GM23338 (cell line): ENCODE results near the gene SCAMP1. TPM values are rescaled to one million over a fixed set of nuclear protein-coding genes. Genes with fewer than 3 reads are reported as not detected.

Experiments used
- ATAC-seq: fragments of 200-7000 bp; cut with Tn5 transposase; 3 replicates; pipeline ENCODE4 v1.9.1; 2020
- DNase-seq: peaks from one replicate; pipeline ENCODE4 v3.0.0-alpha.2; 2015; ENCODE audit warnings: low spot score
- H2AFZ ChIP-seq: fragments of 200-600 bp; sonication (generic); 2 replicates; pipeline ENCODE4 v1.8.0; 2016; ENCODE audit warnings: antibody characterized with exemption, mild to moderate bottlenecking, moderate library complexity
- H3F3A ChIP-seq: fragments of 200-600 bp; sonication (generic); replicated peaks from 2 replicates; pipeline ENCODE4 v1.8.0; 2017; ENCODE audit warnings: antibody characterized with exemption, mixed run types, low read depth
- H3K27ac ChIP-seq: fragments of 200-600 bp; sonication (generic); 2 replicates; pipeline ENCODE4 v1.6.1; 2016; ENCODE audit warnings: low read depth
- H3K27me3 ChIP-seq: fragments of 200-600 bp; sonication (generic); 2 replicates; pipeline ENCODE4 v1.8.0; 2016; ENCODE audit warnings: mild to moderate bottlenecking, mixed run types, moderate library complexity; ENCODE audit not compliant: insufficient read depth
- H3K36me3 ChIP-seq: fragments of 200-600 bp; sonication (generic); 2 replicates; pipeline ENCODE4 v1.8.0; 2016; ENCODE audit warnings: mild to moderate bottlenecking; ENCODE audit not compliant: insufficient read depth
- H3K4me1 ChIP-seq: fragments of 200-600 bp; sonication (generic); 2 replicates; pipeline ENCODE4 v1.8.0; 2016; ENCODE audit warnings: mild to moderate bottlenecking, moderate library complexity; ENCODE audit not compliant: insufficient read depth
- H3K4me2 ChIP-seq: fragments of 200-600 bp; sonication (generic); 2 replicates; pipeline ENCODE4 v1.7.1; 2017; ENCODE audit warnings: mixed run types
- H3K4me3 ChIP-seq: fragments of 200-600 bp; sonication (generic); 2 replicates; pipeline ENCODE4 v1.6.1; 2016; ENCODE audit warnings: mixed run types
- H3K79me2 ChIP-seq: fragments of 200-600 bp; sonication (generic); replicated peaks from 2 replicates; pipeline ENCODE4 v1.8.0; 2017; ENCODE audit warnings: mild to moderate bottlenecking; ENCODE audit not compliant: insufficient read depth
- H3K9me2 ChIP-seq: fragments of 200-600 bp; sonication (generic); 2 replicates; pipeline ENCODE4 v1.8.0; 2017; ENCODE audit not compliant: insufficient read depth
- H4K20me1 ChIP-seq: fragments of 200-600 bp; sonication (generic); replicated peaks from 2 replicates; pipeline ENCODE4 v1.8.0; 2017; ENCODE audit warnings: mild to moderate bottlenecking; ENCODE audit not compliant: insufficient read depth
- H3K27ac Mint-ChIP-seq: 2 replicates; pipeline ENCODE4 v1.8.0; 2020; ENCODE audit warnings: inconsistent platforms, mild to moderate bottlenecking, moderate library complexity, mixed read lengths
- H3K27me3 Mint-ChIP-seq: 3 replicates; pipeline ENCODE4 v1.8.0; 2022; ENCODE audit warnings: low read depth, mild to moderate bottlenecking, moderate library complexity, mixed read lengths, inconsistent platforms; ENCODE audit not compliant: insufficient read depth, poor library complexity
- H3K36me3 Mint-ChIP-seq: 3 replicates; pipeline ENCODE4 v1.8.0; 2021; ENCODE audit warnings: low read depth, mild to moderate bottlenecking, inconsistent platforms, moderate library complexity, mixed read lengths
- H3K4me1 Mint-ChIP-seq: 3 replicates; pipeline ENCODE4 v1.8.0; 2020; ENCODE audit warnings: mild to moderate bottlenecking, inconsistent platforms, mixed read lengths
- H3K4me3 Mint-ChIP-seq: 3 replicates; pipeline ENCODE4 v1.8.0; 2021; ENCODE audit warnings: moderate library complexity, mild to moderate bottlenecking, inconsistent platforms, mixed read lengths
- H3K9me3 Mint-ChIP-seq: 3 replicates; pipeline ENCODE4 v1.8.0; 2020; ENCODE audit warnings: moderate library complexity, mild to moderate bottlenecking, inconsistent platforms, mixed read lengths
- EZH2 ChIP-seq: fragments of 200-600 bp; sonication (generic); IDR thresholded peaks from one replicate; pipeline ENCODE4 v1.8.0; 2017; ENCODE audit warnings: antibody characterized with exemption, mild to moderate bottlenecking, low read depth; ENCODE audit not compliant: unreplicated experiment
- JUNB ChIP-seq: IDR thresholded peaks from one replicate; pipeline ENCODE4 v1.6.1; 2016; ENCODE audit warnings: antibody characterized with exemption; ENCODE audit not compliant: unreplicated experiment
- ZNF114 ChIP-seq: fragments of 250-450 bp; sonication (Bioruptor Pico); IDR thresholded peaks from 2 replicates; pipeline ENCODE4 v1.5.0; 2020; ENCODE audit warnings: mild to moderate bottlenecking, moderate library complexity
- polyA plus RNA-seq: library from polyadenylated mRNA; unstranded; fragments of >200 nt; fragmentation: Nextera tagmentation; extraction: Ambion mirVana; gene quantifications from 2 replicates; pipeline ENCODE4 v1.2.1, GENCODE V29; 2016
- total RNA-seq: library from RNA; depleted of rRNA; stranded (reverse); fragments of >200 nt; shearing (Covaris generic); gene quantifications from 2 replicates; pipeline ENCODE4 v1.2.3, GENCODE V29; 2014
- TF ChIP-seq, protein P1 (sequence below): fragments of 250-450 bp; sonication (Bioruptor Pico); IDR thresholded peaks from 2 replicates; pipeline ENCODE4 v1.5.0; 2020; ENCODE audit warnings: mild to moderate bottlenecking, moderate library complexity
- TF ChIP-seq, protein P2 (sequence below): IDR thresholded peaks from 2 replicates; pipeline ENCODE4 v1.6.1; 2016; ENCODE audit warnings: antibody characterized with exemption

The SCAMP1 gene
- total and polyA plus RNA-seq, 2 experiments from 2014 or later = 26.8 to 53.9 TPM

DNA sequence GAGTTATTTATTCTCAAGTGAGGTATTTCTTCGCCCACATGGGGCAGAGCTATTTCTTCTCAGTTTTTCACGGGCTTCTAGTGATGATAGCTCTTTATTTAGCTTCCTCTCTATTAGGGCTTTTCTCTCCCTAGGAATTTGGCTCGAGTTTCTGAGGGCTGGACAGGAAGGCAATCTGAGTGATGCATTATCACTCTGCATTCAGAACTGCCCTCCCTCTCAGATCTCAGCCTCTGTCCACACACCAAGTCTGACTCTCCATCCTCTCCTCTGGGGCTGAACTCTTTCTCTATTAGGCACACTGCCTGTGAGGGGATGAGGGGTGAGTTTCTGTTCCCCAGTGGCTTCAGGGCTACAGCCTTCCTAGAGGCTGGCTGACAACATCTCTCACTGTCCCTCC, 14.9 kb upstream of the SCAMP1 start (continued):
- TF ChIP-seq, protein P1, sequence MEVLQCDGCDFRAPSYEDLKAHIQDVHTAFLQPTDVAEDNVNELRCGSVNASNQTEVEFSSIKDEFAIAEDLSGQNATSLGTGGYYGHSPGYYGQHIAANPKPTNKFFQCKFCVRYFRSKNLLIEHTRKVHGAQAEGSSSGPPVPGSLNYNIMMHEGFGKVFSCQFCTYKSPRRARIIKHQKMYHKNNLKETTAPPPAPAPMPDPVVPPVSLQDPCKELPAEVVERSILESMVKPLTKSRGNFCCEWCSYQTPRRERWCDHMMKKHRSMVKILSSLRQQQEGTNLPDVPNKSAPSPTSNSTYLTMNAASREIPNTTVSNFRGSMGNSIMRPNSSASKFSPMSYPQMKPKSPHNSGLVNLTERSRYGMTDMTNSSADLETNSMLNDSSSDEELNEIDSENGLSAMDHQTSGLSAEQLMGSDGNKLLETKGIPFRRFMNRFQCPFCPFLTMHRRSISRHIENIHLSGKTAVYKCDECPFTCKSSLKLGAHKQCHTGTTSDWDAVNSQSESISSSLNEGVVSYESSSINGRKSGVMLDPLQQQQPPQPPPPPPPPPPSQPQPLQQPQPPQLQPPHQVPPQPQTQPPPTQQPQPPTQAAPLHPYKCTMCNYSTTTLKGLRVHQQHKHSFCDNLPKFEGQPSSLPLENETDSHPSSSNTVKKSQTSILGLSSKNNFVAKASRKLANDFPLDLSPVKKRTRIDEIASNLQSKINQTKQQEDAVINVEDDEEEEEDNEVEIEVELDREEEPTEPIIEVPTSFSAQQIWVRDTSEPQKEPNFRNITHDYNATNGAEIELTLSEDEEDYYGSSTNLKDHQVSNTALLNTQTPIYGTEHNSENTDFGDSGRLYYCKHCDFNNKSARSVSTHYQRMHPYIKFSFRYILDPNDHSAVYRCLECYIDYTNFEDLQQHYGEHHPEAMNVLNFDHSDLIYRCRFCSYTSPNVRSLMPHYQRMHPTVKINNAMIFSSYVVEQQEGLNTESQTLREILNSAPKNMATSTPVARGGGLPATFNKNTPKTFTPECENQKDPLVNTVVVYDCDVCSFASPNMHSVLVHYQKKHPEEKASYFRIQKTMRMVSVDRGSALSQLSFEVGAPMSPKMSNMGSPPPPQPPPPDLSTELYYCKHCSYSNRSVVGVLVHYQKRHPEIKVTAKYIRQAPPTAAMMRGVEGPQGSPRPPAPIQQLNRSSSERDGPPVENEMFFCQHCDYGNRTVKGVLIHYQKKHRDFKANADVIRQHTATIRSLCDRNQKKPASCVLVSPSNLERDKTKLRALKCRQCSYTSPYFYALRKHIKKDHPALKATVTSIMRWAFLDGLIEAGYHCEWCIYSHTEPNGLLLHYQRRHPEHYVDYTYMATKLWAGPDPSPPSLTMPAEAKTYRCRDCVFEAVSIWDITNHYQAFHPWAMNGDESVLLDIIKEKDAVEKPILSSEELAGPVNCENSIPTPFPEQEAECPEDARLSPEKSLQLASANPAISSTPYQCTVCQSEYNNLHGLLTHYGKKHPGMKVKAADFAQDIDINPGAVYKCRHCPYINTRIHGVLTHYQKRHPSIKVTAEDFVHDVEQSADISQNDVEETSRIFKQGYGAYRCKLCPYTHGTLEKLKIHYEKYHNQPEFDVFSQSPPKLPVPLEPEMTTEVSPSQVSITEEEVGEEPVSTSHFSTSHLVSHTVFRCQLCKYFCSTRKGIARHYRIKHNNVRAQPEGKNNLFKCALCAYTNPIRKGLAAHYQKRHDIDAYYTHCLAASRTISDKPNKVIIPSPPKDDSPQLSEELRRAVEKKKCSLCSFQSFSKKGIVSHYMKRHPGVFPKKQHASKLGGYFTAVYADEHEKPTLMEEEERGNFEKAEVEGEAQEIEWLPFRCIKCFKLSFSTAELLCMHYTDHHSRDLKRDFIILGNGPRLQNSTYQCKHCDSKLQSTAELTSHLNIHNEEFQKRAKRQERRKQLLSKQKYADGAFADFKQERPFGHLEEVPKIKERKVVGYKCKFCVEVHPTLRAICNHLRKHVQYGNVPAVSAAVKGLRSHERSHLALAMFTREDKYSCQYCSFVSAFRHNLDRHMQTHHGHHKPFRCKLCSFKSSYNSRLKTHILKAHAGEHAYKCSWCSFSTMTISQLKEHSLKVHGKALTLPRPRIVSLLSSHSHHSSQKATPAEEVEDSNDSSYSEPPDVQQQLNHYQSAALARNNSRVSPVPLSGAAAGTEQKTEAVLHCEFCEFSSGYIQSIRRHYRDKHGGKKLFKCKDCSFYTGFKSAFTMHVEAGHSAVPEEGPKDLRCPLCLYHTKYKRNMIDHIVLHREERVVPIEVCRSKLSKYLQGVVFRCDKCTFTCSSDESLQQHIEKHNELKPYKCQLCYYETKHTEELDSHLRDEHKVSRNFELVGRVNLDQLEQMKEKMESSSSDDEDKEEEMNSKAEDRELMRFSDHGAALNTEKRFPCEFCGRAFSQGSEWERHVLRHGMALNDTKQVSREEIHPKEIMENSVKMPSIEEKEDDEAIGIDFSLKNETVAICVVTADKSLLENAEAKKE (CRISPR knock-in tag) = no peak
- TF ChIP-seq, protein P2, sequence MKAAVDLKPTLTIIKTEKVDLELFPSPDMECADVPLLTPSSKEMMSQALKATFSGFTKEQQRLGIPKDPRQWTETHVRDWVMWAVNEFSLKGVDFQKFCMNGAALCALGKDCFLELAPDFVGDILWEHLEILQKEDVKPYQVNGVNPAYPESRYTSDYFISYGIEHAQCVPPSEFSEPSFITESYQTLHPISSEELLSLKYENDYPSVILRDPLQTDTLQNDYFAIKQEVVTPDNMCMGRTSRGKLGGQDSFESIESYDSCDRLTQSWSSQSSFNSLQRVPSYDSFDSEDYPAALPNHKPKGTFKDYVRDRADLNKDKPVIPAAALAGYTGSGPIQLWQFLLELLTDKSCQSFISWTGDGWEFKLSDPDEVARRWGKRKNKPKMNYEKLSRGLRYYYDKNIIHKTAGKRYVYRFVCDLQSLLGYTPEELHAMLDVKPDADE = no peak
- TF ChIP-seq JUNB = no peak
- no peak for TF ChIP-seq ZNF114 (CRISPR knock-in tag)

DNA sequence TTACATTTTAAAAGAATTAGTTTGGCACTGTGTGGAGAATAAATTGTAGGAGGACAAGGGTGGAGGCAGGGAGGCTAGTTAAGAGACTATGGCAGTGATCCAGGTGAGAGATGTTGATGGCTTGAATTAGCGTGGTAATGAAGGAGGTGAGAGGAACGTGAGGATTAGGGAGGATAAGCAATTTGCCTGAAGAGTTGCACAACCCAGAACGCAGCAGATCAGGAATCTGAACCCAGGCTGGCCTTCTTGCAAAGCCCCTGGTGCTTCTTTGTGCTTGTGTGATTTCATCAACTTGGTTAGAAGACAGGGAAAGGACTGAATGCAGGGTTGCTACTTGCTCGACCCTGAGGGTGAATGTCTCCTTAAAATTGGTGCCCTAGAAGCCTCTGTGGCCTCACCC, 6.9 kb upstream of the SCAMP1 start:
- Histone ChIP-seq H2AFZ (no peak overlapping the region), H4K20me1 (no peaks in the 10 kb centered on the region), H3K27me3 (no peaks in the 10 kb centered on the region), H3K27ac (no peak overlapping the region), H3K4me1 (no peaks in the 10 kb centered on the region), H3K4me2 (no peak overlapping the region), H3K9me2 (no peaks in the 10 kb centered on the region), H3K4me3 (no peak overlapping the region), H3K79me2 (no peaks in the 10 kb centered on the region), H3K36me3 (no peaks in the 10 kb centered on the region), H3F3A (no peaks in the 10 kb centered on the region)
- Mint-ChIP-seq H3K36me3 (no peaks in the 10 kb centered on the region; the same call in 2 of the 3 replicates), H3K27ac (no peak overlapping the region), H3K27me3 (no peaks in the 10 kb centered on the region), H3K4me1 (peaks cover 10% of the 10 kb centered on the region), H3K9me3 (no peaks in the 10 kb centered on the region), H3K4me3 (no peak overlapping the region)
- ATAC-seq (no peak), DNase-seq (no peak)
- TF ChIP-seq EZH2 (no peak), ZNF114 (CRISPR knock-in tag) (no peak)
- TF ChIP-seq, protein P1 (CRISPR knock-in tag) = no peak
